Epithelial cell of proximal tubule (primary cell): ENCODE data around the gene SPRY4. TPM values are rescaled to one million over a fixed set of nuclear protein-coding genes. Genes with fewer than 3 reads are reported as not detected.
A peak's percentile ranks its signal among the peaks of the same experiment; 100 is the strongest.
"Not testable (repeated sequence)": the region's sequence is repeated elsewhere in the genome, so short reads cannot be mapped to it uniquely, and the experiment has no call there.

ENCODE experiments used
- DNase-seq: peaks from one replicate; pipeline ENCODE4 v3.0.0-alpha.2; 2011; ENCODE audit warnings: low read depth
- H3K4me3 ChIP-seq: 2 replicates; pipeline ENCODE4 v1.5.1; 2011; ENCODE audit warnings: low read depth, mild to moderate bottlenecking, low read length
- CTCF ChIP-seq: conservative IDR thresholded peaks from 2 replicates; pipeline ENCODE4 v1.5.1; 2012; ENCODE audit warnings: low read depth, mild to moderate bottlenecking, low read length
- total RNA-seq: library from RNA; depleted of rRNA; stranded (reverse); fragments of >200 nt; gene quantifications from 2 replicates; pipeline ENCODE4 v1.2.3, GENCODE V29; 2015

The SPRY4 gene
- total RNA-seq, result 10.9 and 19.9 TPM in 2 replicates

DNA sequence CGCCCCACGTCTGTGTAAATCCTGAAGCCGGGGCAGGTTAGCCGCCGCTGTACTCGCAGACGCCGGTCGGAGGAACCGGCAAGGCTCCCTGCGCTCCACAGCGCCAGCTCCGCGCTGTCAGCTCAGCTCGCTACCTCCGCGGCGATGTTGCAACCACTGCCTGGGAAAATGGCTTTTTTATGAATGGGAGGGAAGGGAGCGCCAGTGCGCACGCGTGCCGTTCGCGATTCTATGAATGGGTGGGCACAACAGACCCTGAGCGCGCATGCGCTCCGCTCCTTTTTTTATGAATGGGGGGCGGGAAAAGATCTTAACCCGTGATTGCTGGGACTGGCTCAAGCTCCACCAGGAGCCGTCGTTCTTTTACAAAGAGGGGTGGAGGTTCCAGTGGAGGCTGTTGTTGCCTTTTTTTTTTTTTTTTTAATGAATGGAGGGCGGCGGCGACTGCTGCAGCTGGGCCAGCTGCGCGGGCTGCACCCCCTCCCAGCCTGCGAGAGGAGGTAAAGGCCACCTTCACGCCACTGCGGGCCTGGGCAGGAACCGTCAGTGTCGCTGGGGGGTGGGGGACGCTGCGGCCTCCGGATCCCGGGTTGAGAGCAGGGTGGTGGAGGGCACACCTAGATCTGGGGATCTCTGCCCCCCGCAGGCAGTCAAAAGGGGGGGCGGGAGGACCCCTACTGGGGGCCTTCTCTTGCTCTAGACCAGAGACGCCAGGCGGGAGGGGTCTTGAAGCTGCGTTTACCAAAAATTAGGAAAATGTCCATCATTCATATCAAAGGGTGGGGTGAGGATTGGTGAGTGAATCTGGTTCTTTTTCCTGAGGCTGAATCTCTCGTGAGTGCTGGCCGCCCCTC, at the start of gene SPRY4:
Gene SPRY4, minus strand, starts transcription at position 151 of the 854 bp plus-strand sequence. CDS start 9,913 bp downstream, outside the sequence.
- peak within 1 kb of the TSS; percentile 83 for H3K4me3 ChIP-seq
- peak; percentile 5 for TF ChIP-seq CTCF
- DNase-seq, result peak; percentile 80

DNA sequence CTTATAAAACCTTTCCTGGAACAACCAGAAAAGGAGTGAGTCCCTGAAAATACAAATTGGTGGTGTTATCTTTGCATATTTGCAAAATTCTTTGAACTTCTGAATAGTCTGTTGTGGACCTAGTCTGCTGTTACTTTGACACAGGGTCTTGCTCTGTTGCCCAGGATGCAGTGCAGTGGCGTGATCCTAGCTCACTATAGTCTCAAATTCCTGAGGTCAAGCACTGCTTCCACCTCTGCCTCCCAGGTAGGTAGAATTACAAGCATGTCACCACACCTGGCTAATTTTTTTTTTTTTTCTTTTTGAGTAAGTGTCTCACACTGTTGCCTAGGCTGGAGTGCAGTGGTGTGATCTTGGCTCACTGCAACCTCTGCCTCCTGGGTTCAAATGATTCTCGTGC, 43.7 kb upstream of the SPRY4 start:
- no peak for DNase-seq
- no peak overlapping the region for H3K4me3 ChIP-seq
- TF ChIP-seq CTCF, result no peak

GRCh38 chr5:142366007-142366406, 41.2 kb upstream of the SPRY4 start:
- DNase-seq, result no peak
- TF ChIP-seq CTCF, result no peak
- no peak overlapping the region for H3K4me3 ChIP-seq

DNA sequence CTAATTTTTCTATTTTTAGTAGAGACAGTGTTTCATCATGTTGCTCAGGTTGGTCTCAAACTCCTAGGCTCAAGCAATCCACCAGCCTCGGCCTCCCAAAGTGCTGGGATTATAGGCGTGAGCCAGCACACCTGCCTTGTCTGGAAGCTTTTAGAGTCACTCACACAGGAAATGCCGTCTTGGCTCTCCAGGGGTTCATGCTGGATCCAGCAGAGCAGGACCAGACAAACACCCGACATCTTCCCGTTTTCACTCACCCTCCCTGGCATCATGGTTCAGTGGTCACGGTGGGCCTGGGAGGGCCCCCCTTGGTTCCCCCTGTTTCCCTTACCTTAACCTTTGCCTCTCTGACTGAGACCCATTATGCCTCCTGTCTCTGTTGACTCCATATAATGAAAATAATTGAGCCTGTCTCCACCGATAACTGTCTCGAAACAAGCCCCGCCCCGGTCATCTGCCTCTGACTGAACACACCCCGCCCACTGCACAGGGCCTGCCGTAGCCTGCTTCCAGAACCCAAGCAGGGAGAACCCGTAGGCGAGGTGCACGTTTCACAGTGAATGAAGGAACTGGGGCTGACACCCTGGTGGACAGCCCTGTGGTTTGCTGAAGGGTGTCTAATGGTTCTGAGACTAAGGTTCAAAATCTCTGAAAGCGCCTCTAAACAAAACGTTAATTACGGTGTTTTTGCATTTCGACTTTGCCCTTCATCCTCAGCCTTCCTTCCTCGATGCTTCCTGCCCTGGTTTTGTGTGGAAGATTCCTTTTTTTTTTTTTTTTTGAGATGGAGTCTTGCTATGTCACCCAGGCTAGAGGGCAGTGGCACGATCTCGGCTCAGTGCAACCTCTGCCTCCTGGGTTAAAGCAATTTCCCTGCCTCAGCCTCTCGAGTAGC, 39.7 kb upstream of the SPRY4 start:
- peak overlapping the region; percentile 54 for H3K4me3 ChIP-seq
- TF ChIP-seq CTCF, result peak; percentile 24
- no peak for DNase-seq

- no peak for TF ChIP-seq CTCF
- no peak for DNase-seq
- peak overlapping the region; percentile 54 for H3K4me3 ChIP-seq
Observed at GRCh38 chr5:142363619-142363963, 38.8 kb upstream of the SPRY4 start.

- H3K4me3 ChIP-seq, DNase-seq: not testable (repeated sequence)
Observed at GRCh38 chr5:142362193-142362592, 37.4 kb upstream of the SPRY4 start.

GRCh38 chr5:142360607-142361120, 35.8 kb upstream of the SPRY4 start:
- DNase-seq, result no peak
- TF ChIP-seq CTCF, result no peak
- H3K4me3 ChIP-seq, result no peak overlapping the region
